ENCODE data around the gene PPARD.
"Not testable (repeated sequence)": the region's sequence is repeated elsewhere in the genome, so short reads cannot be mapped to it uniquely, and the experiment has no call there.

Gene PPARD

DNA sequence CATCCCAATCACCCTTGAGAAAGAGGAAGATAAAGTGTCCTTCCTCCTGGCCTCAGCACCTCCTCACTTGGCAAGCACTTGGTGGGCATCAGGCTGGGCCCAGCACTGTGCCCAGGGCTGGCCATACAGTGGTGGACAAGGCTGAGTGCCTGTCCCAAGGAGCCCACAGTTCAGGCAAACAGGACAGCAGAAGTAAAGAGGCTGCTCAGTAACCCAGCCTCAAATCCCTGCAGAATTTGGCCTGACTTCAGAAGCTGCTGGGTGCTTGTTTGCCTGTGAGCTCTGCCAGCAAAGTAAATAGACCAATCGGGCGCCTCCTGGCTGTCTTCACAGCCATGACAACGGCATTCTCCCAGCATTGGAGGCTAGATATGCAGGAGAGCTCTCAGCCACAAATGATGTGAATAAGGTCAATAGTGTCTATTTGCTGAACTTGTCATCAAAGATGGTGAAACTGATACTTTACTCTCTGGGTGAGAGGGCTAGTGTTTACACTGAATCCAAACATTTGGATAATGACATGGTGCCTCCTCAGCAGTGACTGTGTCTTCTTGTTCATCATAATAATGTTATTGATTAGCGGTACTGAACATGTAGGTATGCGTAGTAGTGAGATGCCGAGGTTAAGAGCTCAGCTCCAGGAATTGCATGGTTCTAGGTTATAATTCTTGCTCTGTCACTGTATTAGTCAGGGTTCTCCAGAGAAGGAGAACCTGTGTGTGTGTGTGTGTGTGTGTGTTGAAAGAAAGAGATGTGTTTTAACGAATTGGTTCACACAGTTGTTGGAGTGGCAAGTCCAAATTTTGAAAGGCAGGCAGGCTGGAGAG lies 72.9 kb downstream of the PPARD start:
- DNase-seq, result peak; percentile 18 to 22

DNA sequence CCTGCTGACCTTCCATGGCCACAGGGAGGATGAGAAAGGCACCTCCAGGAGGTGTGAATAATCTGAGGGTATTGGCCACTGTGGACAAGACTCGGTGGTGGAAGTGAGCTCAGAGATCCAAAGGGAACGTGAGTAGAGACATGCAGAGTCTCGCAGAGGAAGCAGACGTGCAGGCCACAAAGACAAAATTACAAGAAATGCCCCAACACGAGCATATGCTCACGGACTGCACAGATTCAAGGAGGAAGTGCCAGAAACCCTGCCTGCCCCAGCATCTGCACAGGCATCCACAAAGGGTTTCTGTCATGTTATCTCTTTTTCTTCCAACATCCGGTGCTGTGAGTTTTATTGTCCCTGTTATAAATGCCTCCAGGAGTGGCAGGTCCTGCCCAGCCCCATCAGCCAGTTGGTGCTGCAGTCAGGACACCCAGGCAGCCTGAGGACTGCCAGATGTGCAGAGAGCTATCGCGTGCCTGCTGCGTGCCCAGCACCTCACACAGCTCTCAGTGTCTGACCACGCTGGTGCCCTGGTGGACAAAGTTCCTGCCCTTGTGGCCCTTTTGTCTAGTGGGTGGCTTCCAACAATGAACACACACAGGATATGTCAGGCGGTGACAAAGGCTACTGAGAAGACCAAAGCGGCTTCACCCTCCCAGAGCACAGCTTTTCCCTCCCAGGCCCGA lies 75.8 kb downstream of the PPARD start:
- peak in 1 of 2 experiments; percentile 4 for DNase-seq

- no peak for DNase-seq
These were observed 77.1 kb downstream of the PPARD start for GRCh38 chr6:35419417-35419816.

DNA sequence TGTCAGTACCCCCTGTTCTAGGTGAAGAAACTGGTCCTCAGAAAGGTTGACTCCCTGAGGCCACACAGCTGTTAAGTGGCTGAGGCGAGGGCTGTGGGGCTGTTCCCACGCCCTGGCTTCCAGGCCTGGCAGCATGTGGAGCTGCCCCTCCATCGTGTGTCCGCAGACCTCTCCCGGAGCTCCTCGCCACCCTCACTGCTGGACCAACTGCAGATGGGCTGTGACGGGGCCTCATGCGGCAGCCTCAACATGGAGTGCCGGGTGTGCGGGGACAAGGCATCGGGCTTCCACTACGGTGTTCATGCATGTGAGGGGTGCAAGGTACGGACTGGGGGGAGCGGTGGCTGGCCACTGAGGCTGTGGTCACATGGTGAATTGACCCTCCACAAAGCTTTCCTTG lies 77.6 kb downstream of the PPARD start:
- no peak for DNase-seq

- DNase-seq, result no peak
These were observed 82.9 kb downstream of the PPARD start for GRCh38 chr6:35425284-35425683.

- DNase-seq, result no peak
These were observed 83.7 kb downstream of the PPARD start for GRCh38 chr6:35426074-35426473.

DNA sequence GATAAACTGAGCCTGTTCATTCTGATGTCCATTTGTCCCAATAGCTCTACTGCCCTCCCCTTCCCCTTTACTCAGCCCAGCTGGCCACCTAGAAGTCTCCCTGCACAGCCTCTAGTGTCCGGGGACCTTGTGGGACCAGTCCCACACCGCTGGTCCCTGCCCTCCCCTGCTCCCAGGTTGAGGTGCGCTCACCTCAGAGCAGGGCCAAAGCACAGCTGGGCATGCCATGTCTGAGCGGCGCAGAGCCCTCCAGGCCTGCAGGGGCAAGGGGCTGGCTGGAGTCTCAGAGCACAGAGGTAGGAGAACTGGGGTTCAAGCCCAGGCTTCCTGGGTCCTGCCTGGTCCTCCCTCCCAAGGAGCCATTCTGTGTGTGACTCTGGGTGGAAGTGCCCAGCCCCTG lies 85.1 kb downstream of the PPARD start:
- no peak for DNase-seq

- no peak for DNase-seq
These were observed 85.5 kb downstream of the PPARD start for GRCh38 chr6:35427851-35428321.

GRCh38 chr6:35428421-35429149 lies 86.2 kb downstream of the PPARD start:
- DNase-seq, result no peak

DNA sequence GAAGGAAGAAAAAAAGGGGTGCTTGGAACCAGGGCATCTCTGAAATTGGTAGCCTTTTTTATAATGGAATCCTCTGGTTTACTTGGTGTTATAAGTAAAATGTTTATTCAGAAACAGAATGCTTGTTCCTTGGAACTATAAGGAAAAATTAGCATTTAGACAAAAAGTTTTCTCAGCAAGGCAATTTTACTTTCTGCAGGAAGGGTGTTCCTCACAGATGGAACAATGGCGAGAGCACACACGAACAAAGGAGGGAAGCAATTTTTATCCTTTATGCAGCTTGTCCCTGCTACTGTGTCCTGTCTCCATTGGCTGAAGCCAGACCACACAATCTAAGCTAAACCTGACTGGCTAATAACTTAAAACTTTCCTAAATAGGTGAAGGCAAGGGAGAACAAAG lies 87.1 kb downstream of the PPARD start:
- DNase-seq, result no peak

GRCh38 chr6:35432291-35432690 lies 89.9 kb downstream of the PPARD start:
- DNase-seq, result no peak

- DNase-seq, result not testable (repeated sequence)
These were observed 90.3 kb downstream of the PPARD start for GRCh38 chr6:35432702-35433101.

- no peak for DNase-seq
These were observed 92.9 kb downstream of the PPARD start for GRCh38 chr6:35435074-35435837.

GRCh38 chr6:35436071-35436857 lies 93.9 kb downstream of the PPARD start:
- no peak for DNase-seq

- DNase-seq, result not testable (repeated sequence)
These were observed 96.2 kb downstream of the PPARD start for GRCh38 chr6:35438378-35439065.

GRCh38 chr6:35439308-35439707 lies 97.0 kb downstream of the PPARD start:
- DNase-seq, result no peak

DNA sequence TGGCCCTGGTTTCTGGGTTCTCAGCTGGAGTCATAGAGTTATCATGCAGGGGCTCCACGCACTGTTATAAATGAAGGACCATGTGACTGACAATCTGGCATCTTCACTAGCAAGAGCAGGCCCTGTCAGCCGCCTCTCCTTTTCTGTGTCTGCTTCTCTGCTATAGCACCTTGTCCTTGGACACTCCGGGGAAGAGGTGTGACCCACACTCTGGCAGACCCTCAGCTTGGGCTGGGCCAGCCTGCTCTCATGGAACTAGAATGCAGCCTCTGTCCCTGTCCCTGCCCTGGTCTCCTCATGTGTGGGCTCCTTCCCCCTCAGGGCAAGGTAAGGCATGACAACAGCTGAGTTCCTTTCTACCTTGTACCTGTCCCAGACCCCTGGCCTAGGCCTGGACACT lies 98.8 kb downstream of the PPARD start:
- DNase-seq, result no peak

- no peak for DNase-seq
These were observed 99.3 kb downstream of the PPARD start for GRCh38 chr6:35441642-35442041.

- no peak for DNase-seq
These were observed 100.3 kb downstream of the PPARD start for GRCh38 chr6:35442693-35443092.

DNA sequence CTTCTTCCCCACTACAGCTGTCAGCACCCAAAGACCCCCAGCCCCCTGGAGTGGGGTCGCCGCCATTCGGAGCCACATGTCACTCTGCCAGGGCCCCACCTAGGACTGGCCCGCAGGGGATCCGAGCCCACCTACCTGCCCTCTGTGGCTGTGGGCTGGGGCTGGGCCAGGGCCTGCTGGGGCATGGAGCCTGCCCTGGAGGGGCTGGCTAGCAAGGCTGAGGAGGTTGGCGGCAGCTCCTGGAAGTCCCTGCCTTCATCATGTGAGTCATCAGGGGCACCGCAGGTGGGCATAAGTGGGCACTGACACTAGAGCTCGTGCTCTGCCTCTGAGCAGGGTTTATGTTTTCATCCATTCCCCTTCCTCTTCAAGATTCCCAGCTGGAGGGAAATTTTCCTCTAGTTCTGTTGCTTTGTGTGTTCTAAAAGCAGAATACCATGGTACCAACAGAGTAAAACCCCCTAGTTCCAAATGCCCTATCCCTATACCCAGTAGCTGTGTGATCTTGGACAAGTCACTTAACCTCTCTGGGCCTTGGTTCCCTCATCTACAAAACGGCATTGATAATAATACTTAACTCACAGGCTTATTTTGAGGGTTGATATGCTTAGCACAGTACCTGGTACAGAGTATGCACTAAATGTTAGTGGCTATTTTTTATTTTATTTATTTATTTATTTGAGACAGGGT lies 101.1 kb downstream of the PPARD start:
- no peak for DNase-seq

DNA sequence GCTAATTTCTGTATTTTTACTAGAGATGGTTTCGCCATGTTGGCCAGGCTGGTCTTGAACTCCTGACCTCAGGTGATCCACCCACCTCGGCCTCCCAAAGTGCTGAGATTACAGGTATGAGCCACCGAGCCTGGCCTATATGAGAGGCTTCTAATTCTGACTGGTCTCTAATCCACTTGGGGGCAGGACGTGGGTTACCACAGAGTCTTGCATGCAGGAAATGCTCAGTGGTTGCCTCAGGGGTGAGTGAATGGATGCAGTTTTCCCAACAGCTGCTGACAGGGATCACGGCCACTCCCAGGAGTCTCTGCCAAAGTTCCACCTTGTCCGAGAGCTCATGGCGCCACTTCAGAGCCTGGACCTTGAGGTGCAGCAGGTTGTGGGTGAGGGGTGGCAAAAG lies 103.3 kb downstream of the PPARD start:
- peak; percentile 13 to 23 for DNase-seq

Measured in activated CD4-positive, alpha-beta T cell treated with anti-CD3 and anti-CD28 coated beads, Interleukin-2, amount 50 U/mL, for 48 hours (primary cell).